Adipocyte (in vitro differentiated cells): ENCODE data around the gene INO80E.
A peak's percentile ranks its signal among the peaks of the same experiment; 100 is the strongest.

Source experiments
- DNase-seq: peaks from one replicate; pipeline ENCODE4 v3.0.0-alpha.2; 2015; ENCODE audit warnings: low read depth
- H3K27me3 ChIP-seq: replicated peaks from 2 replicates; pipeline ENCODE4 v1.7.0; 2013; ENCODE audit warnings: mild to moderate bottlenecking, low read length, moderate library complexity; ENCODE audit not compliant: control insufficient read depth, insufficient read depth
- H3K36me3 ChIP-seq: 2 replicates; pipeline ENCODE4 v1.7.0; 2013; ENCODE audit warnings: low read length, mild to moderate bottlenecking, moderate library complexity; ENCODE audit not compliant: control insufficient read depth, insufficient read depth, severe bottlenecking
- H3K4me1 ChIP-seq: 2 replicates; pipeline ENCODE4 v1.7.0; 2013; ENCODE audit warnings: mild to moderate bottlenecking, low read length, moderate library complexity; ENCODE audit not compliant: control insufficient read depth, insufficient read depth
- H3K4me3 ChIP-seq: 2 replicates; pipeline ENCODE4 v1.7.0; 2013; ENCODE audit warnings: mild to moderate bottlenecking, low read length, moderate library complexity
- H3K9ac ChIP-seq: 2 replicates; pipeline ENCODE4 v1.7.0; 2013; ENCODE audit warnings: mild to moderate bottlenecking, low read length, moderate library complexity
- H3K9me3 ChIP-seq: 2 replicates; pipeline ENCODE4 v1.7.0; 2013; ENCODE audit warnings: mild to moderate bottlenecking, low read length, moderate library complexity; ENCODE audit not compliant: control insufficient read depth

INO80E gene

GRCh38 chr16:30018731-30019158 is 22.7 kb downstream of the INO80E start:
- Histone ChIP-seq H3K27me3 (peaks cover 13% of the 10 kb centered on the region), H3K9ac (no peak overlapping the region), H3K4me1 (peaks cover 5% of the 10 kb centered on the region), H3K4me3 (no peak overlapping the region), H3K9me3 (no peaks in the 10 kb centered on the region), H3K36me3 (no peaks in the 10 kb centered on the region)
- no peak for DNase-seq

- DNase-seq: no peak
- Histone ChIP-seq H3K4me1 (peaks cover 5% of the 10 kb centered on the region), H3K4me3 (no peak within 1 kb of the TSS), H3K36me3 (no peaks in the 10 kb centered on the region), H3K9me3 (no peaks in the 10 kb centered on the region), H3K9ac (no peak within 1 kb of the TSS), H3K27me3 (peaks cover 37% of the 10 kb centered on the region)
Measured at GRCh38 chr16:30022887-30023286, 26.8 kb downstream of the INO80E start, which contains the start of gene C16orf92. Gene C16orf92 (plus strand): TSS chr16:30023198. CDS start chr16:30023341, 143 bp downstream.

- DNase-seq: no peak
- Histone ChIP-seq H3K36me3 (no peaks in the 10 kb centered on the region), H3K9me3 (no peaks in the 10 kb centered on the region), H3K4me3 (no peak overlapping the region), H3K27me3 (peaks cover 44% of the 10 kb centered on the region), H3K4me1 (peaks cover 5% of the 10 kb centered on the region), H3K9ac (no peak overlapping the region)
Measured at GRCh38 chr16:30023586-30023985, 27.5 kb downstream of the INO80E start.

- Histone ChIP-seq H3K27me3 (peaks cover 51% of the 10 kb centered on the region), H3K9ac (no peak overlapping the region), H3K9me3 (no peaks in the 10 kb centered on the region), H3K4me1 (peaks cover 5% of the 10 kb centered on the region), H3K4me3 (no peak overlapping the region), H3K36me3 (no peaks in the 10 kb centered on the region)
- no peak for DNase-seq
Measured at GRCh38 chr16:30024451-30024850, 28.4 kb downstream of the INO80E start.

GRCh38 chr16:30025156-30025555 is 29.1 kb downstream of the INO80E start:
- H3K27me3 ChIP-seq: peaks cover 58% of the 10 kb centered on the region
- H3K4me3 ChIP-seq: no peak overlapping the region
- H3K9me3 ChIP-seq: no peaks in the 10 kb centered on the region
- no peak for DNase-seq
- H3K9ac ChIP-seq: no peak overlapping the region
- H3K36me3 ChIP-seq: no peaks in the 10 kb centered on the region
- H3K4me1 ChIP-seq: peaks cover 5% of the 10 kb centered on the region

- no peak for DNase-seq
- Histone ChIP-seq H3K9me3 (no peaks in the 10 kb centered on the region), H3K4me3 (no peak overlapping the region), H3K4me1 (peaks cover 5% of the 10 kb centered on the region), H3K36me3 (no peaks in the 10 kb centered on the region), H3K27me3 (peaks cover 61% of the 10 kb centered on the region), H3K9ac (no peak overlapping the region)
Measured at GRCh38 chr16:30025574-30025973, 29.5 kb downstream of the INO80E start.

- Histone ChIP-seq H3K36me3 (no peaks in the 10 kb centered on the region), H3K9me3 (no peaks in the 10 kb centered on the region), H3K27me3 (peaks cover 63% of the 10 kb centered on the region), H3K4me3 (no peak overlapping the region), H3K9ac (no peak overlapping the region), H3K4me1 (no peaks in the 10 kb centered on the region)
- DNase-seq: no peak
Measured at GRCh38 chr16:30026449-30026848, 30.4 kb downstream of the INO80E start.

GRCh38 chr16:30027588-30028437 is 31.8 kb downstream of the INO80E start:
- no peak for DNase-seq
- H3K4me3 ChIP-seq: no peak overlapping the region
- no peak overlapping the region for H3K9ac ChIP-seq
- H3K36me3 ChIP-seq: no peaks in the 10 kb centered on the region
- H3K27me3 ChIP-seq: peaks cover 70% of the 10 kb centered on the region
- H3K4me1 ChIP-seq: no peaks in the 10 kb centered on the region
- no peaks in the 10 kb centered on the region for H3K9me3 ChIP-seq

GRCh38 chr16:30028438-30029076 is 32.5 kb downstream of the INO80E start:
- Histone ChIP-seq H3K27me3 (peaks cover 64% of the 10 kb centered on the region), H3K9ac (no peak overlapping the region), H3K4me1 (no peaks in the 10 kb centered on the region), H3K4me3 (no peak overlapping the region), H3K9me3 (no peaks in the 10 kb centered on the region), H3K36me3 (no peaks in the 10 kb centered on the region)
- peak; percentile 32 for DNase-seq

GRCh38 chr16:30030011-30030685 is 34.1 kb downstream of the INO80E start:
- no peaks in the 10 kb centered on the region for H3K4me1 ChIP-seq
- H3K9me3 ChIP-seq: no peaks in the 10 kb centered on the region
- no peaks in the 10 kb centered on the region for H3K36me3 ChIP-seq
- no peak for DNase-seq
- H3K4me3 ChIP-seq: no peak overlapping the region
- peaks cover 57% of the 10 kb centered on the region for H3K27me3 ChIP-seq
- no peak overlapping the region for H3K9ac ChIP-seq

GRCh38 chr16:30030841-30031413 is 34.9 kb downstream of the INO80E start, which contains the start of gene TLCD3B:
Gene TLCD3B (minus strand): TSS chr16:30031271. CDS start chr16:30030527, 744 bp downstream.
- Histone ChIP-seq H3K36me3 (no peaks in the 10 kb centered on the region), H3K4me1 (no peaks in the 10 kb centered on the region), H3K9me3 (no peaks in the 10 kb centered on the region), H3K9ac (no peak within 1 kb of the TSS), H3K27me3 (peaks cover 55% of the 10 kb centered on the region), H3K4me3 (no peak within 1 kb of the TSS)
- peak; percentile 28 for DNase-seq
